NCI-H526 treated with DMSO at 0.1 percent for 48 hours (cell line): ENCODE data around the gene TBX6.

Experiments used
- DNase-seq: peaks from one replicate; lab custom pipeline; 2025; lab: John Stamatoyannopoulos, UW

The TBX6 gene

GRCh38 chr16:30086291-30087140 is 5.2 kb downstream of the TBX6 start:
- DNase-seq: no peak

DNA sequence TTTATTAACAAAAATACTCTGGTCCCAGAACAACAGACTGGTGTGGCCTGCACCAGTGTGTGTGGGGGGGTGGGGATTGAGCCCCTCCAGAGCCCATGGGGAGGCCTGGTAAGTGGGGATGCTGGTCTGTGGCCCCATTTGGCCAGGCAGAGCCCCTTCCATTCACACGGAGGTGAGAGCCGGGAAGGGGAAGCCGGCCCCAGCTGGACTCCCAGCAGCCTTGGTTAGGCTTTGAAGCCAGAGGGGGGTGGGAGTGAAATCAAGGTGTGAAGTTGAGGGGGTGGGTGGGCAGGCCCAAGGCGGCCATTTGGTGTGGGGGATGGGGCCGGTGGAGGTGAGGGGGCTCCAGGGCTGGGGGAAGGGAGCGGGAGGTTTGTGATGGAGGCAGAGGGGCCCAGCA is 5.9 kb downstream of the TBX6 start:
- DNase-seq: no peak

DNA sequence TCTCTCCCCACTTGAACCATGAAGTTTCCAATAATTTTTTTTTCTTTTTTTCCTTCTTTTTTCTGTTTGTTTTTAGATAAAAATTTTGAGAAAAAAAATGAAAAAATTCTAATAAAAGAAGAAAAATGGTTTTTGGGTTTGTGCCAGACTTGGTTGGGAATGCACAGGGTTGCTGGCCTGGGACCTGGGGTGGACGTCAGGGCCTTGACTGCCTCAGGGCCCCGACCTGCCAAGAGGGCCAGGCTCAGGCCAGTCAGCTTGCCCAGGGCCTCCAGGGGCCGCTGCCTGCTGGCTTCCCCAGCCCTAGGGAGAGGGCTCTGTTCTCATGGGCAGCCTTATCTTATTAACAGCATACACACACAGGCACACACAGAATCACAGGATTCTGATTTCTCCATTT is 6.5 kb downstream of the TBX6 start:
- no peak for DNase-seq

DNA sequence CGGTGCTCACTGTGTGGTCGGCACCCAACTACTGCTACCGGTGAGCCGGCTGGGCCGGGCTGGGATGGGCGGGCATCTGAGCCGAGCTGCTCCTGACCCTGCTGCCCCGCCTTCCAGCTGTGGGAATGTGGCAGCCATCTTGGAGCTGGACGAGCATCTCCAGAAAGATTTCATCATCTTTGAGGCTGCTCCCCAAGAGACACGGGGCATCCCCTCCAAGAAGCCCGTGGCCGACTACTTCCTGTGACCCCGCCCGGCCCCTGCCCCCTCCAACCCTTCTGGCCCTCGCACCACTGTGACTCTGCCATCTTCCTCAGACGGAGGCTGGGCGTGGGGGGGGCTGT is 6.9 kb downstream of the TBX6 start:
- no peak for DNase-seq

GRCh38 chr16:30084096-30084815 is 7.5 kb downstream of the TBX6 start:
- no peak for DNase-seq

DNA sequence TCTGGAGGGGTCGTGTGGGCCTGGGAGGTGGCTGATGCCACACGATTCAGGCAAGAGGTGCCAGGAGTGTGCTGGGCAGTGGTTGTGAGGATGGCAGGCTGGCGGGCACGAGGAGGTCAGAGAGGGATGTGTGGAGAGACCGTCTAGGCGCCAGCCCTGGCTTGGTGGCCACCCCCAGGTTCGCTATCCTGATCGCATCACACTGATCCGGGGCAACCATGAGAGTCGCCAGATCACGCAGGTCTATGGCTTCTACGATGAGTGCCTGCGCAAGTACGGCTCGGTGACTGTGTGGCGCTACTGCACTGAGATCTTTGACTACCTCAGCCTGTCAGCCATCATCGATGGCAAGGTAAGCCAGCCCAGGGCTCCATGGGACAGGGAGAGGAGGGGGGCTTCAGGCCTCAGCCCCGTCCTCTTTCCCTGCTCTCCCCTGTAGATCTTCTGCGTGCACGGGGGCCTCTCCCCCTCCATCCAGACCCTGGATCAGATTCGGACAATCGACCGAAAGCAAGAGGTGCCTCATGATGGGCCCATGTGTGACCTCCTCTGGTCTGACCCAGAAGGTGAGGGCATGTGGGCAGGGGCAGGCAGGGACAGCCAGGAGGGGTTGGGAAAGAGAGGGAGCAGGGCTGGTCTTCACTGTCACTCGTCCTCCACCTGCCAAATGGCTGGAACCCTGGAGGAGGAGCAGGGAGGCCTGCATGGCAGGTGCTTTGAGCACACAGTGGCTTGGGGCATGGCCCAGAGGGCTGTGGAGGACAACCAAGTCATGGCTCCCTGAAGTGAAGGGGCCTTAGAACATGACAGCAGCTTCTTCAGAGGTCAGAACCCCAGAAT is 8.3 kb downstream of the TBX6 start:
- no peak for DNase-seq

DNA sequence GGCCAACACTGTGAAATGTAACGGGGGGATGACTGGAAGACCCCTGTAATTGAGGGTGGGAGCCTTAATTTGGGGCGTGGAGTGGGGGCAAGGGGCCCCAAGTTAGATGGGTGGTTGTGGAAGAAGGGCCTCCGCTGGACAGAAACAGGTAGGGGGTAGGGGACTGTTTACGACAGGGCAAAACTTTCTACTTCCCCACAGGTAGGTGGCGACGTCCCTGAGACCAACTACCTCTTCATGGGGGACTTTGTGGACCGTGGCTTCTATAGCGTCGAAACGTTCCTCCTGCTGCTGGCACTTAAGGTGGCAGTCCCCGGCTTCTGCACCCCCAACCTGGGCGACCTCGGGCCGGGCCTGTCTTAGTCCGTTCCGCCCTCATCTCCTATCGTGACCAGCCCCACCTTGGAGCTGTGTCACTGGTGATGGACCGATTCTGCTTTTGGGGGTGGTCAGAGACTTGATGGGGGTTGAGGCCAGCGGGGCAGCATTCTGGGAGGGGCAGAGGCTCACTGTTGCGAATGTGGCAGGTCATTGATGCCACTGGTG is 9.1 kb downstream of the TBX6 start:
- DNase-seq: no peak

DNA sequence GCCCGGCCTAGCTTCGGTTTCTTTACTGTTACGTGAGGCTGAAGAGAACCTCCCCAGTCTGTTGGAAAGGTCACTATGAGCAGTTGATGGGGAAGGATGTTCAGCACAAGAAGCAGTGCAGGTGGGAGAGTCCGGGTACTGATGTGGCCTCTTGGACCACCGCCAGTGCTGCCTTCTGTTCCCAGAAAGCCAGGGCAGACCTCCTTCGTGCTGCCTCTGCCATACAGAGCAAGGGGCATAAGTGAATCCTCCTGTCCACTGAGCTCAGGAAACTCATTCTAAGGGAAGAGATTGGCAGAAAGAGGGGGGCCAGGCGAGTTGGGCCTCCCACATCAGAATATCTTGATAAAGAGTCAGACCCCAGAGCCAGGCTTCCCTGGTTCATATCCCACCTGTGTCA is 12.2 kb downstream of the TBX6 start:
- DNase-seq: no peak

- DNase-seq: no peak
These were observed 13.0 kb downstream of the TBX6 start for GRCh38 chr16:30078744-30079143.

DNA sequence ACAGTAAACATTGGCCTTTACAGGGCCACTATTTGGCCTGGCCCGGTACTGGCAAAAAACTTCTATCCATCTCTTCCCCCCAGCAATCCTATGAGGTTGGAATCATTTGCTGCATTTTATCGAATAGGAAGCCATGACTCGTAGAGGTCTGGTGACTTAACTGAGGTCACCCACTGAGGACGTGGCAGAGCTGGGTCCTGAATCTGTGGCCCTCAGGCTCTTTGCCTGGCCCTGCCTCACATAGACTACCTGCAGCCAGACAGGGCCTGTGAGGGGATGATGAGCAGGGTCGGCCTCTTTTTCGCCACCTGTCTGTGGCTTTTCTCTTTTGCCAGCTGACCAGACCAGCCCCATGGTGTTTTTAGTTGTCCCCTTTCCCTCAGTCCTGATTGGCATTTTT is 14.1 kb downstream of the TBX6 start:
- no peak for DNase-seq

DNA sequence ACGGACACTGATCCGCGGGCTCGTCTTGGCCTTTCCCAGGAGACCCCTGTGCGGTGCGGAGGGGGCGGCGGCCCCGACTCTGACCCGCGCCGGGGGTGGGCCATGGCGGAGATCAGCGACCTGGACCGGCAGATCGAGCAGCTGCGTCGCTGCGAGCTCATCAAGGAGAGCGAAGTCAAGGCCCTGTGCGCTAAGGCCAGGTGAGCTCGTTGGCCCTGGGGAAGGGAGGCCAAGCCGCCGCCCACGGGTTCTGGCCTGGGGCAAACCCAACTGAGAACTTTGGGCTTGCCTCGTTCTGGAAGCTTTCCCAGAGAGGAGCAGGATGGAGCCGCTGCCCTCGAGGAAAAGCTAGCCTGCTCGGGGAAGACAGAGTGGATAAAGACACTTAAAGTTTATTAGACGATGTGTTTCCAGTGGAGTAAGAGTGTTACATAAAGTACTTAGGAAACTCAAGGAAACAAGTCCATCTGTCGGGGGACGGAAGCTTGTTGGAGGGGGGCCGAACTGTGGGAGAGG is 15.4 kb downstream of the TBX6 start:
- no peak for DNase-seq

DNA sequence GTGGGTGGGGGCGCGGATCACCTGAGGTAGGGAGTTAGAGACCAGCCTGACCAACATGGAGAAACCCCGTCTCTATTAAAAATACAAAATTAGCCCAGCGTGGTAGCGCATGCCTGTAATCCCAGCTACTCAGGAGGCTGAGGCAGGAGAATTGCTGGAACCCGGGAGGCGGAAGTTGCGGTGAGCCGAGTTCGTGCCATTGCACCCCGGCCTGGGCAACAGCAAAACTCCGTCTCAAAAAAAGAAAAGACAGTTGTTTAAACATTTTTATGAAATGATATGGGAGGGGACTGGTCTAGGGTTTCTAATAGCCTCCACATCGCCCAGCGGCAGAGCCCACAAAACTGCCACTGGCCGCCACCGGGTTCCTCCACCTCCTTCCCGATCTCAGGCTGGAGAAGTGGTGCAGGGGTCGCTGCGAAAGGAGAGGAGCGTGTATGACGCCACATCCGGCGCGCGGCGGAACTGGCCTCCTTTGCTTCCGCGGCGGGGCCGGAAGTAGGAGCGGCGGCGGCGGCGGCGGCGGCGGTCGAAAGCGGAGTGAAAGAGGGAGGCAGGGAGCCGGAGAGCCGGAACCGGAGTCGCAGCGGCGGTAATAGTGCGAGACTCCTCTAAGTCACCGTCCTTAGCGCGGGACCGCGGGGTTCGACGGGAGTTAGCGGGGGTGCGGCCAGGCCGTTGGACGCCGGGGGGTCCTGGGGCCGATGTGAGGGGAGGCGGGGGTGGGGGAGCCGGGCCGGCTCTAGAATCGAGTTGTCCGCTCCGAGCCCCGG is 16.0 kb downstream of the TBX6 start, which contains the start of gene PPP4C:
PPP4C (plus strand) TSS at position 492 of the 773 bp plus-strand sequence. CDS start 384 bp downstream, outside the sequence.
- DNase-seq: peak; percentile 74

GRCh38 chr16:30070490-30070889 is 21.2 kb downstream of the TBX6 start:
- DNase-seq: no peak

DNA sequence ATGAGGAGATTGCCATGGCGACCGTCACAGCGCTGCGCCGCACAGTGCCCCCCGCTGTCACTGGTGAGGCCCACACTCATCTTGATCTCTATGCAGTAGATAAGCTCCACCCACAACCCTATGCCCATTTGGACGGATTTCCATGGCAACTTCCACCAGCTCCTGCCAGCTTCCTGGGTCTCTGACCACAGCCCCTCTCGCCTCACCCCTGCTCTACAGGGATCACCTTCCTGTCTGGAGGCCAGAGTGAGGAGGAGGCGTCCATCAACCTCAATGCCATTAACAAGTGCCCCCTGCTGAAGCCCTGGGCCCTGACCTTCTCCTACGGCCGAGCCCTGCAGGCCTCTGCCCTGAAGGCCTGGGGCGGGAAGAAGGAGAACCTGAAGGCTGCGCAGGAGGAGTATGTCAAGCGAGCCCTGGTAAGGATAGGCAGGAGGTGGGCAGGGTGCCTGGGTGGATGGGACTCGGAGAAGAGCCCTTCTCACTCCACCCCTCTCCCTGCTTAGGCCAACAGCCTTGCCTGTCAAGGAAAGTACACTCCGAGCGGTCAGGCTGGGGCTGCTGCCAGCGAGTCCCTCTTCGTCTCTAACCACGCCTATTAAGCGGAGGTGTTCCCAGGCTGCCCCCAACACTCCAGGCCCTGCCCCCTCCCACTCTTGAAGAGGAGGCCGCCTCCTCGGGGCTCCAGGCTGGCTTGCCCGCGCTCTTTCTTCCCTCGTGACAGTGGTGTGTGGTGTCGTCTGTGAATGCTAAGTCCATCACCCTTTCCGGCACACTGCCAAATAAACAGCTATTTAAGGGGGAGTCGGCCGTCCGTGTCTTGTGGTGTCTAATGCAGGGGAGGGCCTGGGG is 21.9 kb downstream of the TBX6 start:
- no peak for DNase-seq

- DNase-seq: peak; percentile 17
These were observed 22.7 kb downstream of the TBX6 start for GRCh38 chr16:30068750-30069610.

GRCh38 chr16:30068333-30068732 is 23.4 kb downstream of the TBX6 start:
- DNase-seq: no peak

DNA sequence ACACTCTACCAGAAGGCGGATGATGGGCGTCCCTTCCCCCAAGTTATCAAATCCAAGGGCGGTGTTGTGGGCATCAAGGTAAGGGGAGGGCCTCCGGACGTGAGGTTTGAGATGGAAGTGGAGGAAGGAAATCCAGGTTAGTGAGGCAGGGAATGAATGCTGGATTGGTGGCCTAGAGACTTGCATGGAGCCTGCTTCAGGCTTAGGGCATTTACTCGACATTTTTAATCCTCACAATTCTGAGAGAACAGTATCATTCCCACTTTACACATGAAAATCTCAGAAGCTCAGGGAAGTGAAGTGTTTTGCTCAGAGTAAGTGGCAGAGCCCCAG is 24.2 kb downstream of the TBX6 start:
- no peak for DNase-seq

DNA sequence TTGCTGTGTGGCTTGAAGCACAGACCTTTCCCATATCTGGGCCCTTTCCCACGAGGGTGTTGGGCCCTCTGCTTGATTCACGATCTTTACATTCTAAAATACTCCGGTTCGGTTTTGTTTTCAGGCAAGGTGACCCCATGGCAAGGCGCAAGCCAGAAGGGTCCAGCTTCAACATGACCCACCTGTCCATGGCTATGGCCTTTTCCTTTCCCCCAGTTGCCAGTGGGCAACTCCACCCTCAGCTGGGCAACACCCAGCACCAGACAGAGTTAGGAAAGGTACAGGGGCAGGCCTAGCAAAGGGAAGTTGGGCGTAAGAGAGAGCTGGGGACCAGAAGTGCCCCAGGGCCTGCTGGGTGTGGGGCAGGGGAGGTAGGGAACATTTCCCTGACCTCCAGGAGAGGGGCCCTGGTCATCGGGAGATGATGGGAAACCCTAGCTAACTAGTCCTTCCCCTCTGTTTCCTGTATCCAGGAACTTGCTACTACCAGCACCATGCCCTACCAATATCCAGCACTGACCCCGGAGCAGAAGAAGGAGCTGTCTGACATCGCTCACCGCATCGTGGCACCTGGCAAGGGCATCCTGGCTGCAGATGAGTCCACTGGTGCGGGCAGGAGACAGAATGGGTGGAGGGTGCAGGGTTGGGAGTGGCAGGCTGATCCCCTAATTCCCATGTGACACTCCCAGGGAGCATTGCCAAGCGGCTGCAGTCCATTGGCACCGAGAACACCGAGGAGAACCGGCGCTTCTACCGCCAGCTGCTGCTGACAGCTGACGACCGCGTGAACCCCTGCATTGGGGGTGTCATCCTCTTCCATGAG is 24.8 kb downstream of the TBX6 start:
- no peak for DNase-seq
